Urinary bladder (tissue), 4 donors: Measurements from ENCODE around the gene MED13. TPM values are rescaled to one million over a fixed set of nuclear protein-coding genes. Genes with fewer than 3 reads are reported as not detected.
"Not testable (repeated sequence)": the region's sequence is repeated elsewhere in the genome, so short reads cannot be mapped to it uniquely, and the experiment has no call there.

Experiments
- DNase-seq: peaks from one replicate; pipeline ENCODE4 v3.0.0-alpha.2; 2015; ENCODE audit errors: extremely low spot score
- H3K27ac ChIP-seq: one replicate; pipeline ENCODE4 v1.5.1; 2013; ENCODE audit warnings: low read depth, mild to moderate bottlenecking, moderate library complexity
- H3K36me3 ChIP-seq: one replicate; pipeline ENCODE4 v1.6.1; 2013; ENCODE audit warnings: mild to moderate bottlenecking, moderate library complexity; ENCODE audit not compliant: insufficient read depth
- H3K4me1 ChIP-seq: one replicate; pipeline ENCODE4 v1.6.1; 2013; ENCODE audit warnings: mild to moderate bottlenecking, moderate library complexity; ENCODE audit not compliant: insufficient read depth
- H3K4me3 ChIP-seq: one replicate; pipeline ENCODE4 v1.5.1; 2013; ENCODE audit warnings: low read depth, low read length
- WGBS: extraction: QIAGEN DNeasy Blood & Tissue Kit; methylation state at CpG from one replicate; pipeline ENCODE4 v1.1.7; 2013; 5-methylcytosine and 5-hydroxymethylcytosine counted together
- polyA plus RNA-seq: library from polyadenylated mRNA; stranded (reverse); fragments of 200-250 nt; gene quantifications from one replicate; pipeline ENCODE4 v1.2.3, GENCODE V29; 2013
- total RNA-seq: library from RNA; depleted of rRNA; stranded (reverse); fragments of >200 nt; gene quantifications from one replicate; pipeline ENCODE4 v1.2.3, GENCODE V29; 2014
- donor health status: healthy with polysubstance abuse.
- donor health status: healthy.

The MED13 gene
- total and polyA plus RNA-seq, 2 donors = 12.1 to 113 TPM

GRCh38 chr17:62017496-62017895 is 47.6 kb downstream of the MED13 start:
- H3K4me3 ChIP-seq = no peak overlapping the region
- no peaks in the 10 kb centered on the region for H3K4me1 ChIP-seq
- H3K36me3 ChIP-seq = peaks cover 5% of the 10 kb centered on the region
- DNase-seq = no peak
- WGBS = 100% methylated on average over 1 of the region's 1 CpG
- H3K27ac ChIP-seq = no peak overlapping the region

DNA sequence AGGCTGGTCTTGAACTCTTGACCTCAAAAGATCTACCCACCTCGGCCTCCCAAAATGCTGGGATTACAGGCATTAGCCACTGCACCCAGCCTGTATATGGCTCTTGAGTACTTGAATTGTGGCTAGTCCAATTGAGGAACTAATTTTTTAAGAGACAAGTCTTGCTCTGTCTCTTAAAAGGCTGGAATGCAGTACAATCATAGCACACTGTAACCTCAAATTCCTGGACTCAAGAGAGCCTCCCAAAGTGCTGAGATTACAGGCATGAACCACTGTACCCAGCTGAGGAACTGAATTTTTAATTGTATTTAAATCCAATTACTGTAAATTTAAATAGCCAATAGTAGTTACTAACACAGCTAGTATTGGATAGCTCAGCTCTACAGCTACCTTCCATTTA is 50.6 kb downstream of the MED13 start:
- no peaks in the 10 kb centered on the region for H3K4me1 ChIP-seq
- no peak for DNase-seq
- peaks cover 3% of the 10 kb centered on the region for H3K36me3 ChIP-seq
- no peak overlapping the region for H3K27ac ChIP-seq
- no peak overlapping the region for H3K4me3 ChIP-seq
- 92% methylated on average over 1 of the region's 1 CpG for whole genome bisulfite sequencing

GRCh38 chr17:62009220-62009619 is 55.9 kb downstream of the MED13 start:
- Histone ChIP-seq H3K4me3 (no peak overlapping the region), H3K4me1 (no peaks in the 10 kb centered on the region), H3K36me3 (peaks cover 6% of the 10 kb centered on the region), H3K27ac (no peak overlapping the region)
- no peak for DNase-seq
- WGBS = 92% methylated on average over 1 of the region's 1 CpG

GRCh38 chr17:62008294-62008693 is 56.8 kb downstream of the MED13 start:
- peaks cover 3% of the 10 kb centered on the region for H3K36me3 ChIP-seq
- 93% methylated on average over 5 of the region's 5 CpGs for WGBS
- no peak overlapping the region for H3K27ac ChIP-seq
- DNase-seq = no peak
- H3K4me1 ChIP-seq = no peaks in the 10 kb centered on the region
- H3K4me3 ChIP-seq = no peak overlapping the region

DNA sequence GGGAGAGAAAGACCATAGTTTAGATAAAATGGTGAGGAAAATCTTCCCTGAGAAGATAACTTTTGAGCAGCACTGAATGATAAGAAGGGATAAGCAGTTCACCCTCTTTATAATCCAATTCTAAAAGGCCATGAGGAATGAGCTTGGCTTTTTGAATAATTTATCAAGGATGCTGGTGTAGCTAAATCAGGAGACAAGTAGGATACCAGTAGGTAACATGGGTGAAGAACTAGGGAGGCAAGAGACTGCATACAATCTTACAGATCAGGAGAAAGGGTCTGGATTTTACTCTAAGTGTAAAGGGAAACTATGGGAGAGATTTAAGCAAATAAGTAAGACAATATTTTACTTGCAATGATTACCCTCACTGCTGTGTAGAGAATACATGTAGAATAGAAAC is 60.7 kb downstream of the MED13 start:
- peaks cover 5% of the 10 kb centered on the region for H3K36me3 ChIP-seq
- H3K4me3 ChIP-seq = no peak overlapping the region
- DNase-seq = no peak
- H3K27ac ChIP-seq = no peak overlapping the region
- no peaks in the 10 kb centered on the region for H3K4me1 ChIP-seq

DNA sequence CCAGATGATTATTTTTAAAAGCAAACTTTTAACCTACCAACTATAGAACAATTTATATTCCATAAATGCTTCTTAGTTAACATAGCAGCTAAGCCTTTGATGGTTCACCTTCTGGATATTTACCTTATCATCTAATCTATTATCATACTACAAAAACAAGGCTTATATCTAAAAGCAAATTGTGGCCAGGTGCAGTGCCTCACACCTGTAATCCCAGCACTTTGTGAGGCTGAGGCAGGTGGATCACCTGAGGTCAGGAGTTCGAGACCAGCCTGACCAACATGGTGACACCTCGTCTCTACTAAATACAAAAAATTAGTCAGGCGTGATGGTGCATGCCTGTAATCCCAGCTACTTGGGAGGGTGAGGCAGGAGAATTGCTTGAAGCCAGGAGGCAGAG is 61.9 kb downstream of the MED13 start:
- H3K4me1 ChIP-seq, H3K4me3 ChIP-seq, DNase-seq, H3K27ac ChIP-seq, H3K36me3 ChIP-seq: not testable (repeated sequence)
- 94% methylated on average over 3 of the region's 3 CpGs for WGBS

GRCh38 chr17:62001105-62001504 is 64.0 kb downstream of the MED13 start:
- Histone ChIP-seq H3K27ac (no peak overlapping the region), H3K36me3 (peaks cover 5% of the 10 kb centered on the region), H3K4me1 (no peaks in the 10 kb centered on the region), H3K4me3 (no peak overlapping the region)
- 96% methylated on average over 2 of the region's 2 CpGs for WGBS
- DNase-seq = no peak

GRCh38 chr17:62000186-62000585 is 64.9 kb downstream of the MED13 start:
- H3K36me3 ChIP-seq = peaks cover 2% of the 10 kb centered on the region
- no peak overlapping the region for H3K4me3 ChIP-seq
- DNase-seq = no peak
- no peak overlapping the region for H3K27ac ChIP-seq
- H3K4me1 ChIP-seq = no peaks in the 10 kb centered on the region
- WGBS = 77% methylated on average over 3 of the region's 3 CpGs

GRCh38 chr17:61998534-61998933 is 66.5 kb downstream of the MED13 start:
- not testable (repeated sequence) for H3K4me3 ChIP-seq, H3K27ac ChIP-seq, H3K36me3 ChIP-seq, H3K4me1 ChIP-seq, DNase-seq
- 90% methylated on average over 4 of the region's 4 CpGs for WGBS

GRCh38 chr17:61997664-61998063 is 67.4 kb downstream of the MED13 start:
- no peaks in the 10 kb centered on the region for H3K4me1 ChIP-seq
- 19% methylated on average over 2 of the region's 2 CpGs for WGBS
- no peak overlapping the region for H3K27ac ChIP-seq

GRCh38 chr17:61996916-61997605 is 68.0 kb downstream of the MED13 start:
- Histone ChIP-seq H3K4me1 (no peaks in the 10 kb centered on the region), H3K27ac (no peak overlapping the region), H3K4me3 (no peak overlapping the region), H3K36me3 (peaks cover 2% of the 10 kb centered on the region)
- WGBS = 49% methylated on average over 4 of the region's 4 CpGs
- DNase-seq = no peak

More at GRCh38 chr17:61997664-61998063, 67.4 kb downstream of the MED13 start:
- DNase-seq = no peak
- Histone ChIP-seq H3K4me3 (no peak overlapping the region), H3K36me3 (peaks cover 2% of the 10 kb centered on the region)

- Histone ChIP-seq H3K4me1 (no peaks in the 10 kb centered on the region), H3K36me3 (no peaks in the 10 kb centered on the region), H3K27ac (no peak overlapping the region), H3K4me3 (no peak overlapping the region)
- 98% methylated on average over 3 of the region's 3 CpGs for WGBS
- no peak for DNase-seq
Observed at GRCh38 chr17:61989509-61989908, 75.6 kb downstream of the MED13 start.

GRCh38 chr17:61986898-61987297 is 78.2 kb downstream of the MED13 start:
- WGBS = 88% methylated on average over 5 of the region's 5 CpGs
- no peak overlapping the region for H3K4me3 ChIP-seq
- no peaks in the 10 kb centered on the region for H3K4me1 ChIP-seq
- no peaks in the 10 kb centered on the region for H3K36me3 ChIP-seq
- no peak for DNase-seq
- H3K27ac ChIP-seq = no peak overlapping the region

- no peak overlapping the region for H3K4me3 ChIP-seq
- WGBS = 39% methylated on average over 4 of the region's 4 CpGs
- DNase-seq = no peak
- no peak overlapping the region for H3K27ac ChIP-seq
- H3K36me3 ChIP-seq = peaks cover 3% of the 10 kb centered on the region
- H3K4me1 ChIP-seq = no peaks in the 10 kb centered on the region
Observed at GRCh38 chr17:61984821-61985220, 80.3 kb downstream of the MED13 start.

GRCh38 chr17:61981323-61981722 is 83.8 kb downstream of the MED13 start:
- Histone ChIP-seq H3K4me3 (no peak overlapping the region), H3K4me1 (no peaks in the 10 kb centered on the region), H3K36me3 (peaks cover 3% of the 10 kb centered on the region), H3K27ac (no peak overlapping the region)
- DNase-seq = no peak
